HG02763 (cell line): Measurements from ENCODE around the gene APOLD1.
"Not testable (repeated sequence)": the region's sequence is repeated elsewhere in the genome, so short reads cannot be mapped to it uniquely, and the experiment has no call there.

Experiments
- ATAC-seq: cut with Tn5 transposase; IDR thresholded peaks from one replicate; pipeline ENCODE4 v1.9.1; 2021; ENCODE audit warnings: mild to moderate bottlenecking, moderate library complexity; ENCODE audit not compliant: unreplicated experiment

The APOLD1 gene

GRCh38 chr12:12839003-12839395, 53.5 kb downstream of the APOLD1 start:
- no peak for ATAC-seq

GRCh38 chr12:12839439-12839838, 54.0 kb downstream of the APOLD1 start:
- not testable (repeated sequence) for ATAC-seq

- no peak for ATAC-seq
Measured at GRCh38 chr12:12839873-12840579, 54.6 kb downstream of the APOLD1 start.

GRCh38 chr12:12840580-12840899, 55.1 kb downstream of the APOLD1 start:
- ATAC-seq = no peak
